ENCODE results near the gene SORCS2.

GRCh38 chr4:7652906-7653305 lies 460.6 kb downstream of the SORCS2 start:
- TF ChIP-seq EZH2 (IDR thresholded peaks at IDR 0.05): no peak
- TF ChIP-seq POLR2AphosphoS5 (IDR thresholded peaks at IDR 0.05; ENCODE audit: borderline replicate concordance, low read depth, low read length): no peak
- TF ChIP-seq FOXP2 (optimal IDR thresholded peaks at IDR 0.05; ENCODE audit: control extremely low read depth, extremely low read length, insufficient read depth): no peak

Data from SK-N-MC (cell line).